Islet of Langerhans (tissue), 1 donor: ENCODE results near the gene B4GALNT4.
"Not testable (repeated sequence)": the region's sequence is repeated elsewhere in the genome, so short reads cannot be mapped to it uniquely, and the experiment has no call there.

Source experiments
- FAIRE-seq: peaks from one replicate; lab custom pipeline; 2011; peaks lifted over from hg19 to GRCh38; lab: Jason Lieb, UNC

Gene B4GALNT4

DNA sequence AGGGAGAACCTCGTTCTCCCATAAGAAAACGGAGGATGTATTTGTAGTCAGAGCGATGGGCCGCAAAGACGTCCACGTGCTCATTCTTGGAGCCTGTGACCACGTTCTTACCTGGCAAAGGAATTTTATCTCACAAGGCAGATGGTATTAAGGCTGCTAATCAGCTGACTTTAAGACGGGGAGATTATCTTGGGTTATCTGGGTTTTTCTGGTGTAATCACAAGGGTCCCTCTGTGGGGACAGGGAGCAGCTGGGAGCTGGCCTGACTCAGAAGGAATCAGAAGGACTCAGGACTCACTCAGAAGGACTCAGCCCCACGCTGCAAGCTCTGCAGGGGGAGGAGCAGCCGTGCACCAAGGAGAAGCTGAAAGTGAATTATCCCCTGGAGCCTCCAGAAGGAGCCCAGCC is 53.0 kb downstream of the B4GALNT4 start:
- no peak for FAIRE-seq

DNA sequence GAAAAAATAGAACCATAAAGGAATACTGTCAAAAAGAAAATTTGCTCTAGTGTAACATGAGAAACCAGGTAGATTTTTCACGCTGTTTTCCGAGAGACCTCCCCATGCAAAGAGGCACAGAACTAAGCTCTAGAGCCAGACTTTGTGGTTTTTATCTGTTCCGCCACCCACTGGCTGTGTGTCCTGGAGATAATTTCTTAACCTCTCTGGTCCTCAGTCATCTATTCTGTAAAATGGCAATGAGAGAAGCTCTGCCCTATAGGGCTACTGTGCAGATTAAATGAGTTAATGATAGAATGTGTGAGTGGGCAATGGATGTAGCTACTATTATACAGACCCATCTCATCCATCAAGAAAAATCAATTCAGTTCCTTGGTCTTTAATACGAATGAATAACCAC is 54.9 kb downstream of the B4GALNT4 start:
- FAIRE-seq, result no peak

- not testable (repeated sequence) for FAIRE-seq
Observed at GRCh38 chr11:424766-425165, 55.5 kb downstream of the B4GALNT4 start.

- no peak for FAIRE-seq
Observed at GRCh38 chr11:425301-425700, 56.0 kb downstream of the B4GALNT4 start.

- no peak for FAIRE-seq
Observed at GRCh38 chr11:426851-427250, 57.6 kb downstream of the B4GALNT4 start.

DNA sequence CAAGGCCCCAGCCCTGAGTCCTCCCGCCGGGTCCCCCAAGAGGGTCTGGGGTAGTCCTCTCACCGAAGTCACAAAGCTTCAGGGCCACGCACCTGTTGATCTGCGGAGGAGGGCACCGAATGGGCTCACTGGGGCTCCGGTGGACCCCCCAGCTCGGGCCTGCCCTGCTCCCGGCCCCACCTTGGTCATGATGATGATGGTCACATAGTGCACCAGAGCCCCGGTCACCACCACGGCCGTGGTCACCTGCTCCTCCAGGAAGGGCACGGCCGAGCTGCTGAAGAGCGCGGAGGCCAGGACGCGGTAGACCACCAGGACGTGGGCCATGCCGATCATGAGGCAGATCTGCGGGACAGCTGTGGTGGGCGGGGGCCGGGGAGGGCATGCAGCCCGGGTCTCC is 59.0 kb downstream of the B4GALNT4 start:
- no peak for FAIRE-seq

GRCh38 chr11:429391-429790 is 60.1 kb downstream of the B4GALNT4 start:
- FAIRE-seq, result no peak

- no peak for FAIRE-seq
Observed at GRCh38 chr11:429931-430456, 60.7 kb downstream of the B4GALNT4 start.
